NCI-H526 treated with DMSO at 0.1 percent for 48 hours (cell line): Measurements from ENCODE around the gene DHRS13.
"Not testable (repeated sequence)": the region's sequence is repeated elsewhere in the genome, so short reads cannot be mapped to it uniquely, and the experiment has no call there.

Experiments
- DNase-seq: peaks from one replicate; lab custom pipeline; 2025; lab: John Stamatoyannopoulos, UW

Gene DHRS13

DNA sequence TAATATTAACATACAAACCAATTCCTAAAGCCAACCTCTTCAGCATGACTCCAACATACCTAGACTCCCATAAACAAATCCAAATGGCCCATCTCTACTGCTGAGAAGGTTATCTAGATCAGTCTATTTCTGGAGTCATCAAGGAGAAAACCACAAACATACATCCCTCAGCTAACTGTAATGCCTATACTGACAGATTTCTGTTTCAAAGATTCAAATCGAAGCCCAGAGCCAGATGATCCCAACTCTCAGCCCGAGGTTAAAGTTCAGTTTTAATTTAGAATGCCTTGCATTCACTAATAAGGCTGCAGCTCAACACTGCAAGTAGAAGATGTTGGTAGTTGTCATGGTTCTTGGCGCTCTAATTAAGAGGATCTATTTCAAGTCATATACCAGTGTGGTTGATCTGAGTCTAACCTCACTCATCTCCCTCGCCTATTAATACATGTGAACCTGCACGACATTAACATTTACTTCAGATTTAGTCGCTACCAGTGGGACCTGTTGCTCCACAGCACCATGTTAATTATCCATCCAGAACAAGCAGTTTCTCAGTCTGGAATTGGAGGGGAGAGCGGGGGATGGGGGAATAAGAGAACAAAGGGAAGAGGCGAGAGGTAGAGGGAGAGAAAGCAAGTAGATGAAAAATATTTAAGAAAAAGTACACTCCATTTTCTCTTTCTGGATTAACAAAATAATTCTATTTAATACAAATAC, 33.0 kb upstream of the DHRS13 start:
- no peak for DNase-seq

DNA sequence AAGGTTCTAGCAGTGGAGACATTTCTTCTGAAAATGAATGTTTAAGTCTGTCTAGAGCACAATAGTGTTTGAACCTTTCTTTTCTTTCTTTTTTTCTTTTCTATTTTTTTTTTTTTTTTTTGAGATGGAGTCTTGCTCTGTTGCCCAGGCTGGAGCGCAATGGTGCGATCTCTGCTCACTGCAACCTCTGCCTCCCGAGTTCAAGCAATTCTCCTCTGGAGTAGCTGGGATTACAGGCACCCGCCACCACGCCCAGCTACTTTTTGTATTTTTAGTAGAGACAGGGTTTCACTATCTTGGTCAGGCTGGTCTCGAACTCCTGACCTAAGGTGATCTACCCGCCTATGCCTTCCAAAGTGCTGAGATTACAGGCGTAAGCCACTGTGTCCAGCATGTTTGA, 31.6 kb upstream of the DHRS13 start:
- DNase-seq: not testable (repeated sequence)

DNA sequence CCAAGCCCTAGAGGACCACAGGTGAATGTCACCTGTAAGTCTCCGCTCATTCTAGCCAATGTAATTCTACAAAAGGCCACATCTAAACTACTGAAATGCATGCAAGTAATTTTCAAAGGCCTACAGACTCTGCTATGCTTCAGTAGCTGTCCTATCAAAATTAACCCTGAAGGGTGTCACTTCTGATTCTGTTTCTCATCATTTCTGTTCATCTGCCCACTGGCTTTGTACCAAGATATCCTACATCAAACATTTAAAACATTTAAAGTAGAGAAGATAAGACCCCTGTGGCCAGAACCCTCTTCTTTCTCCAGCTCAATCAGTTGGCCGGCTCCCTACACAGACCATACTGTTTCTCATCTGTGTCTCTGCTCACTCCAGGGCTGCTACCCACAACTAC, 26.9 kb upstream of the DHRS13 start:
- no peak for DNase-seq

DNA sequence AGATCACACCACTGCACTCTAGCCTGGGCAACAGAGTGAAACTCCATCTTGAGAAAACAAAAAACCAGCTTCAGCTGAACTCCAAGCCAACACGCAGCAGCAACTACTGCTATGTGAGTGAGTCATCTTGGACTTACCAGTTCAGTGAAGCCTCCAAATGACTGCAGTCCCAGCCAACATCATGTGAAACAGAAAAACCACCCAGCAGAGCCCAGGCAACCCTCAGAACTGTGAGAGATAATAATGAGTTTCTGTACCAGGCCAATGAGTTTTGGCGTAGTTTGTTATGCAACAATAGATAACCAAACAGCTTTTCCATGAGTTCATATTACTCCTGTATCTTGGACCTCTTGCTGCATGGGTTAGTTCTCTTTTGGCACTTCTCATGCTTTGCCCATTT, 25.2 kb upstream of the DHRS13 start:
- DNase-seq: no peak

DNA sequence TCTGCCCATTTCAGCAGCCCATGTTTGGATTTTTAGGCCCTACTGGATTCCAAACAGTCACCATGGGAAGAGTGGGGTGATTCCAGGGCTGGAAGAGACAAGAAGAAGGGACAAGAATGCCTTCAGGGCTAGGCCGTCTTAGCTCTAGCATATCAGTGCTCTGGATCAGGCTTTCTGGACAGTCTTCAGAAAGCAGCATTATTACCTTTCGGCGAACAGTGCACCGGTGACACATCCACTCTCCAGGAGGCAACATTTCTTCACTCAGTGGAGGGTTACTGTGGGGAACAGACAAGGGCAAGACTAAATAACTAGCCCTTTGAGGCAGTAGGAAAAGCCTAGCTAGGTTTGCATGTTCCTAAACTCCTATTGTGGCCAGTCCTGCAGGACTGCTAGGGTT, 23.9 kb upstream of the DHRS13 start:
- no peak for DNase-seq

DNA sequence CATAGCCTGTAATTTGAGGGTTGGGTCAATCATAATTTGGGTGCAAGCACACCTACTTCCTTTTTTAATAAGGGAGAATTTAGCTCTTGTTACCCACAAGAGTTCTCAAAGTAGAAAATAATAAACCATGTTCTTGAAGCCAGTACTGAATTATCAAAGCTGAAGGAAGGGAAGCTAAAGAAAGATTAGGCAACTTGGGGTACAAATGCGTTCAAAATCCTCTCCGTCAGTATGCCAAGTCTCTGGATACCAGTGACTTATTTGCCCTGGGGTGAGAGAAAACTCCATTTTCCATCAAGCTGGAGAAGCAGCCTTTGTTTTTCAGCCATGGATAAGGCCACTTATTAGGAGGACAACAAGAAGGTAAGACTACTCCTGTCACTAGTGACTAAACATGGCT, 23.5 kb upstream of the DHRS13 start:
- no peak for DNase-seq

DNA sequence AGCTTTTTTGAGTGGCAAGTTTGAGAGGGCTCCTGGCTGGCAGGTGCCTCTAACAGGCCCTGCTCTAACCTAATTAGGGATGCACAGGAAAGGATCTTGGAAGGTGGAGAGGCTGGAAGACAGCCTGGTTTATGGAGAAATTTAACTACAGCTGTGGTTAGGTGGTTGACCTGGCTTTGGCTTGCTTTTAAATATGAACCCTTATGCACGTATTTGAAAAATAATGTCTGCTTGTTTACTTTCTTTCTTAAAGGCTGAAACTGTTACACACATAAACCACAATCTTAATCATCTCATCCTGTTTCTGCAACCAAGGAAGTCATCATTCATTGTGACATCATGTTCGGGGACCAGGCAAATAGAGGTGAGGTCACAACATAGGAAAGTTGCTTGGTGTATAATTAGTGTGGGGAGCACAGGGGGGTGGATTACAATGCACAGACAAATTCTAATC, 23.1 kb upstream of the DHRS13 start:
- no peak for DNase-seq

DNA sequence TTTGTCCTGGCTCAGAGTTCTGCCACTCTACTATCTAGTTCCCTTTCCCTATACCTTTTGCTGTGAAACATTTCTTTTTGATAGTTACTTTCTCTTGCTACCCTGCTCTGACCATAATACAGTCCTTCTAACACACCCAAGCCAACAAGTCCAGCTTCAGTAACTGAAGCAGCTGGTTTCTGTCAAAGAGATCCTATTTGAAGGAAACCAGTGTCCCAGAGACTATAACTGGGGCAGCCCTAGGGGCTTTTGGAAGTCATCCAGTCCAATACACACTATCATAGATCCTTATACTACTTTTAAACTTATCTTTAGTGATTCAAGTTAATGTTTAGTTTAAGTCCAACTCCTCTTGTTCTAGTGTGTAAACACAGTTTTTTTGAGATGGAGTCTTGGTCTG, 17.3 kb upstream of the DHRS13 start:
- DNase-seq: no peak

DNA sequence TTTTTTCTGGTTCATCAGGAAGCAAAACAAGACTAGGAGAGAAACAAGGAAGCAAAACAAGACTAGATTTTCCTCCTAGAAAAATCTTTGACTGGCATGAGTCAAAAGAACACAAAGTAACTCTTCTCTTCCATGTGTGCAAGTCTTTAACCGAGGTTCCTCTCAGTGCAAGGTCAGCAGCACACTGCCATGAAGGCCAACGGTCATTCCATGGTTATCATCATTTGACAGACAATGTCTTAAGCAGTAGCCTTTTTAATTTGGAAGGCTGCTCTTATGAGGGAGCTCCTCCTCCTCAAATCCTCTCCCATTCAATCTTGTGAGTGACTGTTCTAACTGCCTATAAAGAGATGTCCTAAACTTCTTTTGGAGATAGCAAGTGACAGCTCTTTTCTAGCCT, 15.4 kb upstream of the DHRS13 start:
- DNase-seq: no peak

DNA sequence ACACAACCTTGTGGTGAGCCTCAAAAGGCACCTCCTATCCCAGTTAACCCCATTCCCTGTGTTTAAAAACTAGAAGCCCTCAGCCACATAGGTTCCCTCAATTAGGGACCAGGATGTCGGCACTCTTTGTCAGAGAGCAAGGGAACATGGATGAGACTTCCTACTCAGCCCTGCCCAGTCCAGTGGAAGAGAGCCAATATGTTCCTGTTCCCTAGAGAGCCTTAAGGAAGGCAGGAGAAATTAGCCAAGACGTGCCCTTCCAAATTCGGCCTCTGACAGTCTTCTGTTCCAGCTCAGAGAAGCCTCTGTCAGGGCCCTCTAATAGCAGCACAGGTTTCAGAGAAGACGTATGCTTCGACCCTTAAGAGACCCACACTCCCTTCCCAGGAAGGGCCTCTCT, 14.6 kb upstream of the DHRS13 start:
- no peak for DNase-seq

DNA sequence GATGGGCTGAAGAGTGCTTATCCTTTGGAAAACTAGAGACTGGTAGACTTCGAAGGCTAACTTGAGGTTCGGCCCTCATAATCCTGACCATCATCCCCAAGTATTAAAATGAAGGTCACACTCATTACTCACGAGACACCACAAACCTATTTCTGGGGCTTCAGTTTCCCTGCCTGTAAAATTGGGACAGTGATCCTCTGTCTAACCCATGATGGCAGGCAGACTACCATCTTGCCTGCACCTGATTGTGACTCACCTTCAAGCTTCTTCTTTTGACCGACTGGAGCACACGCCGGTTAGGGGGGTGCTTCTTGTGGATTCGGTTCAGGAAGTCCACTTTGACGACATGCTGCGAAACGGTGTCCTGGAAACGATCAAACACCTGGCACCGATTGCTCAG, 14.2 kb upstream of the DHRS13 start:
- no peak for DNase-seq

DNA sequence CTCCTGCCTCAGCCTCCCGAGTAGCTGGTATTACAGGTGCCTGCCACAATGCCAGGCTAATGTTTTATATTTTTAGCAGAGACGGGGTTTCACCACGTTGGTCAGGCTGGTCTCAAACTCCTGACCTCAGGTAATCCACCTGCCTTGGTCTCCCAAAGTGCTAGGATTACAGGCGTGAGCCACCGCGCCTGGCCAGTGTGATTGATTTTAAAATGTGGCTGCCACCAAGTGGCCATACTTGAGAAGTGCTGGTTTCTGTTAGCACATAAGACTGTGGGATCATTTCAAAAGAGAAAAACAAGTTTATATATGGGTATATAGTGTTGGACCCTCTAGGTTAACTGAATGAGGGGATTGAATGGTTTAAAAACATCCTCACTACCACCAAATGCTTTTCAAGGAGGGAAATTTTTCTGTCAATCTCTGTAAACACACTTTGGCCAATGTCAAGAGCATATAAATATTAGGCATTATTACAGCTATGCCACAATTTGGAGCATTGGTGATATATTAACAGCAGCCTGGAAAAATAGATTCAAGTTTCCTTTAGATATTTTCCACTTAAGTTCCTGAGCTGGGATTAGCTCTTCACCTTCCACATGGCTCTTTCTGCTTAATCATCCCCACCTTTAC, 13.5 kb upstream of the DHRS13 start:
- DNase-seq: no peak

DNA sequence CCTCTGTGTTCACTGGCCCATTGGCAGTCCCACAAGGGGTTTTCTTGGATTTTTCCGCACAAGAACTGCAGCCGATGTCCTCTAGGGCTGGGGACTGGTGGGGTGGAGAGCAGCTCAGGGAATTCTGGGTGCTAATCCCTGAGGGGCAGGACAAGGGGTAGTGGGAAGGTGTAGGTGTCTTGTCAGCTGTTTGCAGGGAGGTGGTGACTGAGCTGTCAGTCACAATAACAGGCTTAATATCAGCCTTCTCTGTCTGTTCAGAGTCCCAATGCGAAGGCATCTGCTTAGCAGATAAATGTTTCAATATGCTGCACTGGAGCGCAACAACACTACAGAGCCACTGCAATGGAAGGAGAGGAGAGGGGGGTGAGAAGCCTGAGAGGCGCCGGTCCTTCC, 10.1 kb upstream of the DHRS13 start:
- DNase-seq: no peak

DNA sequence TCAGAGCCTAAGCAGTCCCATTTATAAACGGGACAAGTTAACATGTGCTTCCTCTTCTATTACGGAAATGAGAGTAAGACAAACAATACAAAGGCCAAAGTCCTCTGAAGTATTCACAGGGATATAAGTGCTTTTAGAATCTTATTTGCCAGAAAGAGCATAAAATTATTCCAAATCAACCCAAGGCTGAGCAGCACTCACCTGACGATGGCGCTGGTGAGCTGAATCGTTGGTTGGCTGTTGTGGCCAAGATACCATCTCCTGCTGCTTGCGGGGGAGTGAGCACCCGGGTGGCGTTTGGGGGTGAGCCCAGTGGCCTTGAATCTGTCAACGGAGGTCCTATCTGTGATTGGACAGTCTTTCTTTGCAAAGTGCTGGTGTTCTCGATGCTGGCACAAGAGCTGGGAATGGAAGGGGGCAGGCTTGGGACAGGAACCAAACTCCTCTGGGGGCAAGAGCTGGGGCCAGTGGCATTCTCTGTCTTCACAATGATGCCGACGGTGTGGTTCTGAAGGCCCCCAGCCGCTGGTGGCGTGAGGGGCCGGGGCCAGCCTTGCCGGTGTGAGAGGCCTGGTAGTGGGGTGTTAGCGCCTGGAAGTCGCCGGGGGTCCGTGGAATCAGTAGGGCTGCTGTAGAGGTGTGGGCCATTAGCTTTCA, 9.5 kb upstream of the DHRS13 start:
- DNase-seq: no peak

DNA sequence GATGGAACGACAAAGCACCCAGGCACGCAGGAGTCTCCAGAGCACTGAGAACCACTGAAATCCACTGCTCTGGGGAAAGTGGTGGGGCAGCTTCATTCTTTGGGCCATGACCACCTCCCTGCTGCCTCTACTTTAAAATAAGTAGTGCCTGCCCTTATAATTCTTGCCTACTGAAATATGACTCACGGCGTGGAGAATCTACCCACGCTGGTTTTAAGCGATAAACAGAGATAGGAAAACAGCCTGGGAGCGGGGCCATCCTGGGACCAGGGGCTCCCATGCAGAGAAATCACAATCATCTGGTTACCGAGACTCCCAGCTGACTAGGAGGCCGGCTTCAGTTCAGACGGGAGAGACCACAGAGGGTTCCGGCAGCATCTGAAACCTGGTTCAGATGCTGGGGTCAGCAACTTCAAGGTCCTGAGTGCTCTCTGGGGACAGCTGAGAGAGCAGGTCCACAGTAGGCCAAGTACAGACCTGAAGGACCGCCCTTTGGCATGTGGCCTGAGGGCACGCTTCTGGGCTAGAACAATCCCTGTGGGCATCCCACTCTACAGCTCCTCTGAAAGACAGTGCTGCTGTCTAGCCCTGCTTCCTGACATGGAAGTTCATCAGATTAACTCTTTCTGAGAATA, 8.6 kb upstream of the DHRS13 start:
- DNase-seq: no peak

DNA sequence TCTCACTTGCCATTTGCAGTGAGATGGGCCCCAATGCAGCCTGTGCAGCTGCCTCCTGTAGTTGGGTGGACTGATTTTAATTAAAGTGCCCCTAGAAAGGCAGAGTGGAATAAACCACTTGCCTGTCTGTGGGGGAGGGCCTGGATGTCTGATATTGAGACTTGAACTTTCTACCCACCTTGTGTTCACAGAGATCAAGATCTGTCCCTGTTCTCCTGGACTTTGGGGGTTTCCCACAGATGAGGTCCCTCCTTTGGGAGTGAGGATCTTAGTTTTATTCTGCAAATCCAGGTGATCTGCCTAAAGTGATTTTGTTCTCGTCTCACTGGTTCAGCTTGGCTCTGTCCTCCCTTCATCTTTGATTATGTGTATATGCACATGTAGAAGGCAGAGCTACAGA, 7.7 kb upstream of the DHRS13 start:
- no peak for DNase-seq

DNA sequence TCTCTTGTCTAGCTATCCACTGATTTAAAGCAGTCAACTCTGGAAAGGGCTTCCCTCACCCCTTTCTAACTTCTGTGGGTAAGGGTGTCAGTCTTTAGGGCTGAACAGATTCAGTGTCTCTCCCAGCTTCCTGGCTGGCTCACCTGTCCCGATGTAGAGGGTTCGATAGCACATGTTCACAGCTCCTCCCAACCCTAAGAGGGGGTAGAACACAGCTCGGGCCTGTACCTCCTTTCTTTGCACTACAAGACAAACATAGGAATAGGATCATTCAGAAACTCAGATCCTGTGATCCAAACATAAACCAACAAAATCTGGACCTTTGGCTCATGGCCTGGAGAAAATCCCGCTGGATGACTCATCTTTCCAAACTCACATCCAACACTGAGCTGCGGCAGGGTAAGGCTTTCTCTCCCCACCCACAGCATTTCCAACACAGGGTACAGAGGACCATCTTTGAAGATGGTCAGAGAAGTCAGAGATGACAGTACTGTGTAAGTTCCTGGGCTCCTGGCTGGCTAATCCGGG, 5.8 kb upstream of the DHRS13 start:
- no peak for DNase-seq

DNA sequence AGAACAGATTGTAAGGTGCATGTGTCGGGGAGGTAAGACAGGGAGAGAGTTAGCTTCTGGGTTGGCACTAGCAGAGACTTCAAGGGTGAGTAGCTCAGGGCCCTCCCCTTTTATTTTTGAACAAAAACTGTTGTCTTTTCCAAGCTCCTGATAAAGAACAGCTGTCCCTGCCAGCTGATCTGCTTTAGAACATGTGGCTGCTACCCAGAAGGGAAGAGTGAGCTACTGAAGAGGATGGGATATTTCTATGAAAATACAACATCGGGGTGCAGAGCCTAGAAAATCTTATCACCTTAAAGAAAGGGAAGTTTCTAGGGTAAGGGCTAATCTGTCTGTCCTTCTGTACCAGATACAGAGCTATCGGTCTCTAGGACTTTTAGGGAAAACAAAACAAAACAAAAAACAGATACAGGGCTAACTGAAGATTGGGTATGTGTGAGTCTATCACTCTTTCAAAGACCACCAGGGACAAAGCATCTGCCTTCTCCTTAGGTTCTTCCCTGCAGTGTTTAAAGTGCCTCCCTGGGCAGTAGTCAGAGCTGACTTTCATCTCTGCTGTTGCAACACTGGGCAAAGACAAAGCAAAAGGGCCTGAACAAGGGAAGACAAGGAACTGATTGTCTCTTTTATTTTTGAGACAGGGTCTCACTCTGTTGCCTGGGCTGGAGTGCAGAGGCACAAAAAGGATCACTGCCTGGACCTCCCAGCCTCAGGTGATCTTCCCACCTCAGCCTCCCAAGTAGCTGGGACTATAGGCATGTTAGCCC, 5.0 kb upstream of the DHRS13 start:
- DNase-seq: no peak

DNA sequence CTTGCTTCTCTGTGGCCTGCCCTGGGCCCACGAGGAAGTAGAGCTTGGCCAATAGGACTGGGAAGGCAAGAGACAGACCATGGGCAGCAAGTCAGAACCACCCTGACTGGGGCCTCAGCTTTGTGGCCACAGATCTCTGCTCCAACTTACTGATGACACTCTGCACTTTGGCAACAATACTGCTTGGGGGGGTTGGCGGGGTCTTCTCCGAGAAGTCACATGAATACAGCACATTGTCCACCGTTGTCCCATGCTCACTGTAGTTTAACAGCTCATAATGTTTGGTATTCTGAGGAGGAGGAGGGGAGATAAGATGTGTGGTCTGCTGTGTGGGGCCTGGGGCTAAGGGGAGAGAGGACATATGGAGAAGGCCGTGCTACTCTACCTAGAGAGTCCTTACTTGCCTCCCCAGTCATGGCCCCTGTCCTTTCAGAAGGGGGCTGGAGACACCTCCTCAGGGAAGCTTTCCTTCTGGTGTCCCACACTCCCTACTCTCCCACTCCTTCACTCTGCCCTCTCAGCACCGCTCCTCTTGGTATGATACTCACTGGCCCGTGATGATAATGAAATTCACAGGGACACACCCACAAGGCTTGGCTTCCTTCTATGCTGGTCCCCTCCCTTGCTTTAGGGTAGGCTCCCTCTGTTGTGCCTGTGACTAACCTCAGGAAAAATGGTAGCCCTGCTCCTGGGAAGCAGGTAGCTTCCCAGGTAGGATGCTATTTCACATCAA, 4.0 kb upstream of the DHRS13 start:
- no peak for DNase-seq

DNA sequence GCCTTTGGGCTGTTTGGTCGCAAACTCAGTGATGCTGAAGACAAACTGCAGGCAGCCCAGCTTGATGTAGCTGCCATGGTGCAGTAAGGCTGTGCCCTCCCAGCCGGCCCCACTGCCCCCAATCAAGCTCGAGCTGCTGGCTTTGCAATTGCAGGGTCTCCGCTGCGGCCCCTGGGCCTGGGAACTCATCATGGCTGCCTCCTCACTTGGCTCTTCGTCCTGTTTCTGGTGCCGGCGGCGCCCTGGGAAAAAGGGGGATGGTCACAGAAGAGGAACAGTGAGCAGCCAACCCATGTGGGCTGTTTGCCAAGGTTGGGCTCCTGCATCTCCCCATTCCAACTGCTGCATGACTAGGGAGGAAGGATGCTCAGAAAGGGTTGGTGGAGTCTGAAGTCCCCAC, 3.4 kb upstream of the DHRS13 start:
- DNase-seq: no peak

DNA sequence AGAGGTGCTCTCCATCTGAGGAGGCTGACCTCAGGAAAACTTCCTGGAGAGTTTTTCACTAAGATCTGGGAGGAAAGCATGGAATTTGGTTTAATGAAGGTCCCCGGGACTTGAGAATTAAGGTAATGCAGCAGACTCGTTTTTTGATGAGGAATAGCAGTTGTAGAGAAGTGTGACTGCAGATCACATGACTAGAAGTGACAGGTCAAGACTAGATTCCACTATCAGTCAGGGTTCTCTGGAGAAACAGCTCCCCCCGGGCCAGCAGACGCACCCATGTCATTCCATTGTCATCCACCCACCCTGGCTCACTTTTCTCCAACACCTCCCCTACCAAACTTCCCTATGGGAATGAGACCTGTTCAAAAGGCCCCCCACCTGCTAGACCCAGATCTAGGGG, 1.9 kb upstream of the DHRS13 start:
- no peak for DNase-seq

DNA sequence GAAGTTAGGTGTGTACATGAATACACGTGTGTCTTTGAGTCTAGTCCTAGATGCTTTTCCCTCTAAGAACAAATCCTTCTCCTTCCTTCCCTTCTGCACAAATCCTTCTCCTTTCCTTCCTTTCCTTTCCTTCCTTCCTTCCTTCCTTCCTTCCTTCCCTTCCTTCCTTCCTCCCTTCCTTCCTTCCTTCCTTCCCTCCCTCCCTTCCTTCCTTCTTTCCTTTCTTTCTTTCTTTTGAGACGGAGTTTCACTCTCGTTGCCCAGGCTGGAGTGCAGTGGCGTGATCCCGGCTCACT, 615 bp upstream of the DHRS13 start:
- DNase-seq: not testable (repeated sequence)
